Liver (tissue), 9 donors: ENCODE data around the gene TLE1. TPM values are rescaled to one million over a fixed set of nuclear protein-coding genes. Genes with fewer than 3 reads are reported as not detected.

Experiments used
- DNase-seq: peaks from one replicate; pipeline ENCODE4 v3.0.0-alpha.2; 2017; ENCODE audit warnings: low spot score
- H3K27ac ChIP-seq, 2 donors: one replicate each; pipeline ENCODE4 v1.7.0; 2013; ENCODE audit warnings: inconsistent platforms in 2 of 2, low read length in 2 of 2, control low read depth in 1 of 2, low read depth in 1 of 2, mild to moderate bottlenecking in 1 of 2
- H3K27me3 ChIP-seq, 4 donors: one replicate each; pipeline versions ENCODE4 v1.6.1 to v1.7.0; 2013; ENCODE audit warnings: low read length in 3 of 4, inconsistent platforms in 1 of 4, mild to moderate bottlenecking in 1 of 4, moderate library complexity in 1 of 4; ENCODE audit not compliant: control insufficient read depth in 4 of 4, insufficient read depth in 4 of 4
- H3K36me3 ChIP-seq, 4 donors: one replicate each; pipeline versions ENCODE4 v1.6.1 to v1.7.0; 2013; ENCODE audit warnings: low read length in 3 of 4, mild to moderate bottlenecking in 3 of 4, low read depth in 1 of 4, moderate library complexity in 1 of 4; ENCODE audit not compliant: control insufficient read depth in 4 of 4, insufficient read depth in 3 of 4
- H3K4me1 ChIP-seq, 4 donors: one replicate each; pipeline versions ENCODE4 v1.6.1 to v1.7.0; 2013; ENCODE audit warnings: low read length in 3 of 4, mild to moderate bottlenecking in 3 of 4, moderate library complexity in 1 of 4; ENCODE audit not compliant: control insufficient read depth in 4 of 4, insufficient read depth in 4 of 4
- H3K4me3 ChIP-seq, 3 donors: one replicate each; pipeline versions ENCODE4 v1.6.1 to v1.7.0; 2013; ENCODE audit warnings: low read length in 3 of 3, control low read depth in 1 of 3, low read depth in 1 of 3, mild to moderate bottlenecking in 1 of 3
- H3K9ac ChIP-seq, 2 donors: one replicate each; pipeline ENCODE4 v1.7.0; 2013; ENCODE audit warnings: low read length in 2 of 2, mild to moderate bottlenecking in 2 of 2, moderate library complexity in 2 of 2, control low read depth in 1 of 2, low read depth in 1 of 2
- H3K9me3 ChIP-seq, 4 donors: one replicate each; pipeline versions ENCODE4 v1.6.1 to v1.7.0; 2013; ENCODE audit warnings: low read length in 3 of 4; ENCODE audit not compliant: control insufficient read depth in 4 of 4
- ATF3 ChIP-seq: IDR thresholded peaks from 2 replicates; pipeline ENCODE4 v1.6.1; 2016; ENCODE audit warnings: antibody characterized with exemption
- CTCF ChIP-seq: fragments of 150-350 bp; IDR thresholded peaks from 2 replicates; pipeline ENCODE4 v1.5.1; 2017; ENCODE audit warnings: improper control_type of control experiment, low read depth, low read length; ENCODE audit not compliant: missing input control
- EGR1 ChIP-seq, 2 donors: IDR thresholded peaks; 2 replicates each; pipeline ENCODE4 v1.6.1; 2016 to 2018; ENCODE audit warnings: antibody characterized with exemption in 2 of 2, low read depth in 2 of 2
- FOXA1 ChIP-seq: IDR thresholded peaks from 2 replicates; pipeline ENCODE4 v1.6.1; 2016; ENCODE audit warnings: antibody characterized with exemption
- FOXA2 ChIP-seq: IDR thresholded peaks from 2 replicates; pipeline ENCODE4 v1.6.1; 2016; ENCODE audit warnings: antibody characterized with exemption
- GABPA ChIP-seq, 2 donors: IDR thresholded peaks in 1 of 2; conservative IDR thresholded peaks in 1 of 2; 2 replicates each; pipeline ENCODE4 v1.6.1; 2016; ENCODE audit warnings: antibody characterized with exemption in 2 of 2, mild to moderate bottlenecking in 1 of 2, moderate library complexity in 1 of 2
- HNF4A ChIP-seq, 2 donors: conservative IDR thresholded peaks; 2 replicates each; pipeline ENCODE4 v1.6.1; 2016; ENCODE audit warnings: antibody characterized with exemption in 2 of 2, mild to moderate bottlenecking in 2 of 2
- HNF4G ChIP-seq: IDR thresholded peaks from 2 replicates; pipeline ENCODE4 v1.6.1; 2016; ENCODE audit warnings: antibody characterized with exemption
- JUND ChIP-seq, 2 donors: IDR thresholded peaks; 2 replicates each; pipeline ENCODE4 v1.6.1; 2016; ENCODE audit warnings: antibody characterized with exemption in 2 of 2
- MAX ChIP-seq: IDR thresholded peaks from 2 replicates; pipeline ENCODE4 v1.6.1; 2016; ENCODE audit warnings: antibody characterized with exemption
- NR2F2 ChIP-seq: IDR thresholded peaks from 2 replicates; pipeline ENCODE4 v1.6.1; 2016; ENCODE audit warnings: antibody characterized with exemption
- RAD21 ChIP-seq, 2 donors: IDR thresholded peaks; 2 replicates each; pipeline ENCODE4 v1.6.1; 2016; ENCODE audit warnings: antibody characterized with exemption in 2 of 2, mild to moderate bottlenecking in 2 of 2
- REST ChIP-seq: IDR thresholded peaks from 2 replicates; pipeline ENCODE4 v1.6.1; 2016; ENCODE audit warnings: antibody characterized with exemption, mild to moderate bottlenecking
- RXRA ChIP-seq, 2 donors: IDR thresholded peaks; 2 replicates each; pipeline ENCODE4 v1.6.1; 2017 to 2018; ENCODE audit warnings: antibody characterized with exemption in 2 of 2, mild to moderate bottlenecking in 1 of 2
- SP1 ChIP-seq: IDR thresholded peaks from 2 replicates; pipeline ENCODE4 v1.6.1; 2018; ENCODE audit warnings: antibody characterized with exemption, mild to moderate bottlenecking
- TAF1 ChIP-seq: conservative IDR thresholded peaks from 2 replicates; pipeline ENCODE4 v1.6.1; 2016; ENCODE audit warnings: antibody characterized with exemption, mild to moderate bottlenecking
- YY1 ChIP-seq: IDR thresholded peaks from 2 replicates; pipeline ENCODE4 v1.6.1; 2016; ENCODE audit warnings: antibody characterized with exemption, mild to moderate bottlenecking
- ZBTB33 ChIP-seq: IDR thresholded peaks from 2 replicates; pipeline ENCODE4 v1.6.1; 2016; ENCODE audit warnings: antibody characterized with exemption
- WGBS: extraction: QIAGEN DNeasy Blood & Tissue Kit; methylation state at CpG from one replicate; pipeline ENCODE4 v1.1.7; 2013; 5-methylcytosine and 5-hydroxymethylcytosine counted together
- polyA plus RNA-seq, 2 donors: library from polyadenylated mRNA; stranded (reverse) in 1 of 2; unstranded in 1 of 2; fragments of 200-250 nt in 1 of 2; fragments of >200 nt in 1 of 2; fragmentation: Nextera tagmentation in 1 of 2; extraction: Ambion mirVana in 1 of 2; gene quantifications; one replicate each; pipeline versions ENCODE4 v1.2.1 to v1.2.3, GENCODE V29; 2013 to 2015
- total RNA-seq, 2 donors: library from RNA; depleted of rRNA; stranded (reverse); fragments of >200 nt; gene quantifications; one replicate each; pipeline ENCODE4 v1.2.3, GENCODE V29; 2014
- donor health status: healthy.
- donor health status: healthy.
- donor health status: healthy.
- donor health status: healthy.
- donor health status: healthy.

Gene TLE1
- total and polyA plus RNA-seq, 4 donors: 25.2 to 45.4 (median 25.7) TPM

- Histone ChIP-seq H3K36me3 (no peaks in the 10 kb centered on the region), H3K27me3 (no peaks in the 10 kb centered on the region), H3K4me1 (peaks cover 3 to 11% (median 8%) of the 10 kb centered on the region in 4 donors), H3K9me3 (no peaks in the 10 kb centered on the region), H3K9ac (no peak overlapping the region), H3K4me3 (no peak overlapping the region), H3K27ac (no peak overlapping the region)
- TF ChIP-seq ATF3 (no peak), FOXA2 (no peak), TAF1 (no peak), FOXA1 (no peak), RXRA (IDR thresholded peaks at IDR 0.05) (no peak), JUND (IDR thresholded peaks at IDR 0.05) (no peak), NR2F2 (no peak), SP1 (no peak), GABPA (IDR thresholded peaks at IDR 0.05 in 1 of 2, conservative IDR thresholded peaks at IDR 0.05 in 1 of 2) (no peak), ZBTB33 (no peak), CTCF (no peak), HNF4G (no peak)
- WGBS: 98% methylated on average over 2 of the region's 2 CpGs
- DNase-seq: no peak
Observed at GRCh38 chr9:81556923-81557322, 132.4 kb downstream of the TLE1 start.

- Histone ChIP-seq H3K4me1 (peaks cover 11 to 31% (median 25%) of the 10 kb centered on the region in 4 donors), H3K9ac (no peak overlapping the region), H3K36me3 (no peaks in the 10 kb centered on the region), H3K9me3 (no peaks in the 10 kb centered on the region), H3K27ac (no peak overlapping the region), H3K27me3 (no peaks in the 10 kb centered on the region), H3K4me3 (no peak overlapping the region)
- DNase-seq: no peak
- no peak for TF ChIP-seq TAF1
- TF ChIP-seq NR2F2: peak; percentile 82
- TF ChIP-seq JUND (IDR thresholded peaks at IDR 0.05): no peak
- no peak for TF ChIP-seq ATF3
- peak; percentile 16 to 38 for TF ChIP-seq RAD21 (IDR thresholded peaks at IDR 0.05)
- TF ChIP-seq REST: no peak
- TF ChIP-seq ZBTB33: peak; percentile 16
- no peak for TF ChIP-seq HNF4G
- TF ChIP-seq EGR1 (IDR thresholded peaks at IDR 0.05; ENCODE audit: low read depth in 2 of 2): no peak
- TF ChIP-seq MAX: peak; percentile 22
- peak; percentile 39 to 41 for TF ChIP-seq HNF4A (conservative IDR thresholded peaks at IDR 0.05)
- no peak for TF ChIP-seq FOXA1
- no peak for TF ChIP-seq CTCF
- peak; percentile 40 for TF ChIP-seq SP1
- TF ChIP-seq RXRA (IDR thresholded peaks at IDR 0.05): peak; percentile 6 to 43
- TF ChIP-seq FOXA2: no peak
- TF ChIP-seq GABPA (IDR thresholded peaks at IDR 0.05 in 1 of 2, conservative IDR thresholded peaks at IDR 0.05 in 1 of 2): no peak
- TF ChIP-seq YY1: no peak
- 38% methylated on average over 4 of the region's 4 CpGs for WGBS
Observed at GRCh38 chr9:81552581-81552991, 136.8 kb downstream of the TLE1 start.
